GM18498 (cell line): ENCODE measurements around the gene MOCOS.

Experiments used
- ATAC-seq: cut with Tn5 transposase; IDR thresholded peaks from one replicate; pipeline ENCODE4 v1.9.1; 2021; ENCODE audit warnings: mild to moderate bottlenecking, moderate library complexity; ENCODE audit not compliant: unreplicated experiment

MOCOS gene

DNA sequence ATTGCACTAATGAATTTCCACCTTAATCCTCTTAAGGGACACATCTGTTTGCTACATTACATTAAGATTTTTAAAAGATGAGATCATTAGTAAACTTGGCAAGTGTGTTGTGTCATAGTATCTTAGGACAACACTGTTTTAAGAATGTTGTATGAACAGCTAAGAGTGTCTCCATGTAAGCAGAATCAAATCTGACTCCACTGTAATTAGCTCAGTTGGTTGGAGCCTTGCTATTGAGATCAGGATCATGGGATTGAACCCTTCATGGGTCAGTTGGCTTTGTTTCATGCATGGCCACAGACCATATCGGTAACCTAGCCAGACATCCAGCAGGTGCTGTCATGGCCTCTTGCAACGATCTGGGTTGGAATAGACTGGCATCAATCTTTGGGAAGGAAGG lies 115.4 kb downstream of the MOCOS start:
- no peak for ATAC-seq

DNA sequence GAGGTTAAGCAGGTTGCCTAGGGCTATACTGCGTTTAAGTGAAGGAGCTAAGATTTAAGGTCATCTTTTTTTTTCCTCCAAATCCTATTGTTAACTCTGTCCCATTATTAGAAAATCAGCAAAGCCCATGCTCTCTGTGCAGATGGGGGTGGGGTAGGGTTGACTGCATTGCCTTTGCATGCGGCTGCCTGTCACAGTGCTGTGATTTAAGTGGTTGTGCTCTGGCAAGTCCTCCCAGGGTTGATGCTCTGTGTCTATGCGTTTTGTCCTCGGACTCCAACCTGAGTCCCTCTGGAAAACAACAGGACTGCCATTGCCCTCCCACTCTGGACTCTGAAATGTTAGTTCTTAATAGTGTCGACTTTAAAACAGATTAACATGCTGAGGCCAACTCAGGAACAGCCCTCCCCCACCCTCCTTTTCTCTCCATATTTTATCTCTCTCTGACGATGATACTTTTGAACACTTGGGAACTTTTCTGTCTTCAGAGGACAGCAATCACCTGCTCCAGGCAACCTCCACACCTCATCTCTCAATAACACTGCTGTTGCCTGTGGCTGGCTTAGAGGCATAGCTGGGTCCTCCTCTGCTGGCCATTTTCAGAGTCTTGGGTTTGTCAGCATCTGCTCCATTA lies 116.0 kb downstream of the MOCOS start:
- no peak for ATAC-seq

DNA sequence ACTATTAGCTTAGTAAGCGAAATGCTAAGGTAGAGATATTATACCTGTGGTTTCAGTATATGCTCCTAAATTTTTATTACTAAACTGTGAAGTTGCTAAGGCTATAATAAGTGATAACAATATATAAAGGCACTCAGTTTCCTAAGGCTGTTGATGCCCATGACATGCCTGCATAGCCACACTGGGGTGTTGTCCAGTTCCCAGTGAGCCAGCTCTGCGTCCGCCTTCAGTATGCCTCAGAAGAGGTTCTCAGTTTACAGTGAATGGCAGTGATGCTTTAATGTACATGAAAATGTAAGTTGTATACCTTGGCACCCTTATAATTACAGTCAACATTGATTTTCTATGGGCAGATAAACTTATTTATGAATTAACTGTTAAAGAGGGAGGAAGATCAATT lies 117.4 kb downstream of the MOCOS start:
- no peak for ATAC-seq

DNA sequence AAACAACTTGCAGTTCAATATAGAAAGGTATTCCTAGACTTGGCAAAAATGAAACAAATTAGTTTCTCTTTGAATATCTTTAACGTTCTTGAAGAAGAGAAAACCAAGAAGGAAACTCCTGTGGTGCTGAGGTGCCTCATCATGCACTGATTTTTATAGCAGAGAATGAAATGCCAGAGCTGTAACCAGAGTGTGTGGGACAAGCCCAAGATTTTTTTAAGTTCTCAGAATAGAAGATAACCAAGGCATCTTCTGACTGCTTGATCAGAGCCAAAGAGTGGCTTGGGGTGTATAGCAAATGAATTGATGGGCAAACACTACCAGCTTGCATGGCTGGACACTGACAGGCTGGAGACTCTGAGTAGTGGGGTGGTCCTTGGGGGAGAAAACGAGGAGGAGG lies 118.1 kb downstream of the MOCOS start:
- ATAC-seq: no peak

DNA sequence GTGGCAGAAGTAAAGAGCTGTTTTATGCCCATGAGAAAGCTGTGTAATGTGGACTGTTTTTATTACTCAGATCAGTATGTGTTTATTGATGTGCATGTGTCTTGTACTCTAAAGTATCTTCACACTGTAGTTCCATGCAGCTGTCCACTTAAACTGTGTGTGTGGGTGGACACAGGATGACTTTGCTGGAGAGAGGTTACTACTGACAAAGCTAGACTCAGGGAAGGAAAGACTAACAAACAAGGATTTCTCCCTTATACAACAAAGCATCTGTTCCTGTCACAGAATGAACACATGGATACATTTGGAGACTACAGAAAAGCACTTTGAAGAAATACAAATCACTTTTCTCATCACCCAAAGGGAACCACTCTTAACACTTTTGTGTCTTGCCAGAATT lies 120.2 kb downstream of the MOCOS start:
- no peak for ATAC-seq

DNA sequence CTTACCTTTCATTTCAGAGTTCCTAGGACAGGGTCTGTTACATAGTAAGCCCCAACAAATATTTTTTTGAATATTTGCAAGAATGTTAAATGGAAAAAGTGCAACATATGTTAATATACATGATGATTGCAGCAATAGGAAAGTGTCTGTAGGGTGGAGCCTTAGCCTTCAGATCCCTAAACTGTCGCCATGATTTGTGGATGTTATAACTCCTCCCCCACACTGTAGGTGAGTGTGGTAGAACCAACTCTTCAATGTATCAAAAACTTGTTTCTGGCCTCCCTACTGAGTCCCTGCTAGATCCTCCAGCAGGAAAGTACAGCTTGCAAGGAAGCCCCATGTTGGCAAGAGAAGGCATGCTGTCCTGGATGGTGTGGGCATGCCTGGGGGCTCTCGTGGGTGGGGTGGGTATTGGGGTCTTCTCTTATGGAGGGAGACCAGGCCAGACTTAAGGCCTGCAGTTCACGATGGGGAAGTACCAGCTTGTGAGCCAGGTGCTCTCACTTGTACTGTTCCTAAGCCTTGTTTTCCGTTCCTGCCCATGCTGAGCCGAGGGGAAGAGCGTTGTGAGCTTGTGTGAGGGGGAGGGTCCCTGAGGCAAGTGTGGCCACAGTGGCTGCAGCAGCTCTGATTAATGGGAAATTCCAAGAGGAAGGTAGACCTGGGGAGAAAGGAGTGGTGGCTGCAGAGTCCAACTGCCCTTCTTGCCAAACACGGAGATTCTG lies 121.6 kb downstream of the MOCOS start:
- ATAC-seq: no peak

DNA sequence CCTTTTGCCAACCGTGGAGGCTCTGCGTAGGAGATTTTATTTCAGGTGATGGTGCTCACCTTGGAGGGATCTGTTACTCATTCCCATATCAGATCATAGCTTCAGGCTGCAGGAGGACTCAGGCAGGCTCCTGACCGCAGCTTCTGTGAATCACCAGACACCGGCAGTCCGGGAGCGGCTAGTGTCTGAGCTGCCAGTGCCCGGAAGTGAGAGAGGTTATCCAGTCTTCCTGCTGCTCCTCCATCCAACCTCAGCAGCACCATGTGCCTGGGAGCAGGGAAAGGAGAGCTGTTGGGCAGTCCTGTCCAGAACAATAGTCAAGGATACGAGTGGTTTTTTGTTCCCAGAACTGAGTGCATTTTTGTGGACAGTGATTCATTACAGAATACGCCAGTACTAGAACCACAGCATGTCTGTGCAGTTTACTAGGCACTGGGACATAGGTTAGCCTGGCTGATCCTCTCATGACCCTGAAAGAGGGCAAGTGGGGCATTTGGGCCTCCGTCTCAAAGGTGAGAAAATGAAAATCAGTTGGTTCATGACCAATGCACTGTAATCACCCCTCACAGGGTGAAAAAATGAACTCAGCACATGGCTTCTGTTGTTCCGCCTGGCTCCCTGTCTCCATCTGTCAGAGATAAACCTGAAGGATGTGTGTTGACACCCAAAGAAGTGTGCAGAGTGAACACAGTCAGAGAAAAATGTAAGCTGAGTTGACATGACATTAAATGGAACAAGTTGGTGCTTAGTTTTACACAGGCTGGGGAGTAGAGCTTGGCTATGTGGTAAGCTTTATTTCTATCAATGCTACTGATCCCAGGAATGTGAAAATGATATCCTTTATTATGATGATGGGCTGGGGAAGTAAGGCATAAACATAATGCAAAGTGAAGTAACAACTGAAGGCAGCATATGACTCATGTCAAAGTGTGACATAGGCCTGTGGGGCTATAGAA lies 122.4 kb downstream of the MOCOS start:
- no peak for ATAC-seq

DNA sequence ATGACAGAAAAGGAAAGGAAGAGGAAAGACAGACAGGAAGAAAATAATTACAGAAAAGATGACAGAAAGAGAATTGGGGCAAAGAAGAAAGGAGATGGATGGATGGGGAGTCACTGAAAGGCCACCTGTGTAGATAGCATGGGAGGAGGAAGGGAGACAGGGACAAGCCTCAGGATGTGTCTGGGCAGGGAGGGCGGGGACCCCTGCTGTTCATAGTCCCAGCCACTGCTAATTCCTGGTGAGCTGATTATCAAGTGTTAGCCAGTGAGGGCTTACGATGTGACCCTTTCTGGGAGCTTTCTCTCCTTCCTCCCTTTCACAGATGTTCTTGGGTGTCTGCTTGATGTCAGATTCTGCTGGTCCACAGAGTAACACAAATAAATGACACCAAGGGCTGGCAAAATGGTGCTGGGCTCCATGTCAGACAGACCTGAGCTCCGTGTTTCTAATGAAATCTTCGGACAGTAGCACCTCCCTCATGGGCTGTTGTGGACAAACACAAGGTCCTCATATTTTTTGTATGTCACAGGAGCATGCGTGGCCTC lies 123.8 kb downstream of the MOCOS start:
- ATAC-seq: no peak

DNA sequence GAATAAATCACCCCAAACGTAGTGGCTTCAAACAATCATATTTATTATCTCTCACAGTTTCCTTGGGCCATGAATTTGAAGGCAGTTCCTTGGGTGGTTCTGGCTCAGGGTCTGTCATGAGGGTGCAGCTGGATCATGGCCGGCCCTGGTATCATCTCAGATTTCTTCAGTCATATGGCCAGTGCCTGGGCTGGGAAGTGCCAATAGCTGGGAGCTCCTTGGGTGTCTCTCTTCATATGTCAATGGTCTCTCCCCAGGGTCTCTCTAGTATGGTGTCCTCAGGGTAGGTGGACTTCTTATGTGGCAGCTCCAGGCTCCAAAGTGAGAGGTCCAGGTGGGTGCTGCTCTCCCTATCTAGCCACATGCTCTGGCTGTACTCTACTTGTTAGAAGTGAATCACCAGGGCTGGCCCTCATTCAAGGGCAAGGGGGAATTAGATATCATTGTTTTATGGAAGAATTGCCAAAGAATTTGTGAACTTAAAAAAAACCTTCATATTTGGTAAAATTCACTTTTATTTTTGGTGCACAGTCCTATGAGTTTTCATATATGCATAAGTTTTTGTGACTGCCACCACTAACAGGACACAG lies 125.6 kb downstream of the MOCOS start:
- ATAC-seq: no peak

DNA sequence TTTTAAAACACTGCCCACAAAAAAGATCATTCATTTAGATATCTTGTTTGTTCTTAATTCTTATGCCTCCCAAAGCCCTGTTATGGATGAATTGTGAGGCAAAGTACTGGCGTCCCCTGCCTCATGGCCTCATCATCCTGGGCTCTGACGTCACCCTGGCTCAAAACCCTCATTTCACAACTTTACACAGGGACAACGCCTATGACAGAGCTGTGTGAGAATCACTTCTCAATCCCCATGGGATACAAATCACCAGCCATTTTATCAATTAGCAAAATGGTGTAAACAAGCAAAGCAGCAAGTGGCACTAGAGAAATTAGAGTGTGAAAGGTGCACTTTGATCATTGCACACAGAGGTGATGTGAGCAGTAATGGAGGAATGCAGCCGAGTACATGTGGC lies 126.8 kb downstream of the MOCOS start:
- no peak for ATAC-seq

DNA sequence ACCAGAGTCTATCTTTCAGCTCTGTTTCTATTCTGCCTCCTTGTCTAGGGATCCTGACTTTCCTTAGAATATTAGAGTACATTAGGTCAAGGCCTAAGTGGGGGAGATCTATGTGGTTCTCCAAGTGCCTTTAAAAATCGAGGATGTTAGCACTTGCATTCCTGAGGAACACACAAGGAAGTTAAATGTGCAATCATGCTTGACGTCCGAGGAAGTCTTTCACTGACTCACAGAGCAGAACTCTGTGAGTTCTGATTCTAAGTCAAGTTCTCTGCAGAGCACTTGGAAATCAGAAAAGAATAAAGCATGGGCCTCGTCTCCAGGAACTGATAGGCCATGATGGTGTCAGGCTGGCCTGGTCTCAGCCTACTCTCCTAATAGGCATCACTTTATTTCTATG lies 127.5 kb downstream of the MOCOS start:
- no peak for ATAC-seq

DNA sequence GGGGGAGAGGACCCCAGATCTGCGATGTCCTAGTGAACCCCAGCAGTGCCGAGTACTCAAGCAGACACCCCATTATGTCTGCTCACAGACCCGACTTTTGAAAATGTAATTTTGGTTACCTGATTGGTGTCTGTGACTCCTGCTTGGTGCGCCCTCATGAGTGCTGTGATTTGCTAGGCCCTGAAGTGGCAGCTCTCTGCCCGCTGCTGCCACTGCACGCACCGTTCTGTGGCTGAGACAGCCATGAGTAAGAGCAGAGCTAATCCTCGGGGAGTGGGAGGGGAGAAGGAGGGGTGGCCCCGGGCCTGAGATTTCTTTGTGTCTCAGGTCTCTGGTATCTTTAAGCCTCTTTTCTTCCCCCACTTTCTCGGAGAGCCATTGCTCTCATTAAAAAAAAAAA lies 128.4 kb downstream of the MOCOS start:
- no peak for ATAC-seq

DNA sequence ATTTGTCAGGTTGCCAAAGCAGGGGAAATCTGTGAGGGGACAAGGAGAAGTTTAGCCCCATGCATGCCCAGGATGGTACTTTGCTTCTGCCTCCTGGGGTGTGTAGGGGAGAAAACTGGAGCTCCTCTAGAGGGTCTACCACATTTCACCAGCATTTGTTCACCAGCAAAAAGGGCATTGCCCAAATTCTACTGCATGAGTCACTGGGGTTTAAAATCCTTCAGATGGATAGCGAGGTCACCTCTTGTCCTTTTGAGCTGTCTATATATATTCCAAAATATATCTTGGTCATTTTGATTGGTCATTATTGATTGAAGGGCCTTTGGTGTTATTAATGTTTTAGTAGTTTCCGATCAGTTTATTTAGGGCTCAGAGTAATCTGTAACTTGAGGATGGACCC lies 128.9 kb downstream of the MOCOS start:
- ATAC-seq: no peak
